HEK293 (cell line): ENCODE measurements around the gene BCKDHA.

Experiments
- BCL11B ChIP-seq: fragments of 450-650 bp; formaldehyde crosslinking; IDR thresholded peaks from 2 replicates; pipeline ENCODE4 v1.5.1; 2016; ENCODE audit warnings: low read depth, missing biosample characterization, missing genetic modification characterization
- CTCF ChIP-seq: fragments of 450-650 bp; formaldehyde crosslinking; IDR thresholded peaks from 2 replicates; pipeline ENCODE4 v1.5.1; 2016; ENCODE audit warnings: missing biosample characterization, missing genetic modification characterization
- REST ChIP-seq: fragments of 450-650 bp; formaldehyde crosslinking; IDR thresholded peaks from 2 replicates; pipeline ENCODE4 v1.5.1; 2016; ENCODE audit warnings: missing biosample characterization, missing genetic modification characterization
- SETDB1 ChIP-seq: IDR thresholded peaks from one replicate; pipeline ENCODE4 v1.6.1; 2017; ENCODE audit warnings: mild to moderate bottlenecking, low read length, moderate library complexity, mixed read lengths; ENCODE audit not compliant: insufficient read length
- ZNF280C ChIP-seq: fragments of 450-650 bp; formaldehyde crosslinking; IDR thresholded peaks from 2 replicates; pipeline ENCODE4 v1.5.1; 2016; ENCODE audit warnings: missing biosample characterization, missing genetic modification characterization
- ZNF335 ChIP-seq: fragments of 450-650 bp; formaldehyde crosslinking; conservative IDR thresholded peaks from 2 replicates; pipeline ENCODE4 v1.5.1; 2016; ENCODE audit warnings: missing biosample characterization, missing genetic modification characterization
- ZNF654 ChIP-seq: fragments of 450-650 bp; formaldehyde crosslinking; IDR thresholded peaks from 2 replicates; pipeline ENCODE4 v1.5.1; 2016; ENCODE audit warnings: low read depth, missing biosample characterization, missing genetic modification characterization
- ZNF707 ChIP-seq: fragments of 450-650 bp; formaldehyde crosslinking; IDR thresholded peaks from 2 replicates; pipeline ENCODE4 v1.5.1; 2016; ENCODE audit warnings: missing biosample characterization, missing genetic modification characterization
- TF ChIP-seq, protein P1 (sequence below): fragments of 450-650 bp; formaldehyde crosslinking; IDR thresholded peaks from 2 replicates; pipeline ENCODE4 v1.5.1; 2016; ENCODE audit warnings: missing biosample characterization, missing genetic modification characterization

GRCh38 chr19:41421314-41421713 lies 23.7 kb downstream of the BCKDHA start:
- no peak for TF ChIP-seq SETDB1
- no peak for TF ChIP-seq CTCF (tag by site-specific recombination)
- TF ChIP-seq ZNF654 (tag by site-specific recombination): no peak
- no peak for TF ChIP-seq BCL11B
- TF ChIP-seq ZNF335: no peak
- no peak for TF ChIP-seq ZNF280C
- TF ChIP-seq, protein P1, sequence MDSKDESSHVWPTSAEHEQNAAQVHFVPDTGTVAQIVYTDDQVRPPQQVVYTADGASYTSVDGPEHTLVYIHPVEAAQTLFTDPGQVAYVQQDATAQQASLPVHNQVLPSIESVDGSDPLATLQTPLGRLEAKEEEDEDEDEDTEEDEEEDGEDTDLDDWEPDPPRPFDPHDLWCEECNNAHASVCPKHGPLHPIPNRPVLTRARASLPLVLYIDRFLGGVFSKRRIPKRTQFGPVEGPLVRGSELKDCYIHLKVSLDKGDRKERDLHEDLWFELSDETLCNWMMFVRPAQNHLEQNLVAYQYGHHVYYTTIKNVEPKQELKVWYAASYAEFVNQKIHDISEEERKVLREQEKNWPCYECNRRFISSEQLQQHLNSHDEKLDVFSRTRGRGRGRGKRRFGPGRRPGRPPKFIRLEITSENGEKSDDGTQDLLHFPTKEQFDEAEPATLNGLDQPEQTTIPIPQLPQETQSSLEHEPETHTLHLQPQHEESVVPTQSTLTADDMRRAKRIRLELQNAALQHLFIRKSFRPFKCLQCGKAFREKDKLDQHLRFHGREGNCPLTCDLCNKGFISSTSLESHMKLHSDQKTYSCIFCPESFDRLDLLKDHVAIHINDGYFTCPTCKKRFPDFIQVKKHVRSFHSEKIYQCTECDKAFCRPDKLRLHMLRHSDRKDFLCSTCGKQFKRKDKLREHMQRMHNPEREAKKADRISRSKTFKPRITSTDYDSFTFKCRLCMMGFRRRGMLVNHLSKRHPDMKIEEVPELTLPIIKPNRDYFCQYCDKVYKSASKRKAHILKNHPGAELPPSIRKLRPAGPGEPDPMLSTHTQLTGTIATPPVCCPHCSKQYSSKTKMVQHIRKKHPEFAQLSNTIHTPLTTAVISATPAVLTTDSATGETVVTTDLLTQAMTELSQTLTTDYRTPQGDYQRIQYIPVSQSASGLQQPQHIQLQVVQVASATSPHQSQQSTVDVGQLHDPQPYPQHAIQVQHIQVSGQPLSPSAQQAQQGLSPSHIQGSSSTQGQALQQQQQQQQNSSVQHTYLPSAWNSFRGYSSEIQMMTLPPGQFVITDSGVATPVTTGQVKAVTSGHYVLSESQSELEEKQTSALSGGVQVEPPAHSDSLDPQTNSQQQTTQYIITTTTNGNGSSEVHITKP: no peak
- TF ChIP-seq REST (tag by site-specific recombination): no peak
- no peak for TF ChIP-seq ZNF707 (tag by site-specific recombination)
